Measurements from ENCODE around the gene SLC29A1.

SLC29A1 gene

GRCh38 chr6:44270526-44271405 is 47.4 kb downstream of the SLC29A1 start:
- no peak for DNase-seq

GRCh38 chr6:44271406-44271723 is 48.0 kb downstream of the SLC29A1 start:
- no peak for DNase-seq

GRCh38 chr6:44271914-44272313 is 48.5 kb downstream of the SLC29A1 start:
- no peak for DNase-seq

GRCh38 chr6:44272529-44272928 is 49.1 kb downstream of the SLC29A1 start:
- DNase-seq = no peak

GRCh38 chr6:44272999-44273566 is 49.7 kb downstream of the SLC29A1 start:
- DNase-seq = no peak

- no peak for DNase-seq
These were observed 50.2 kb downstream of the SLC29A1 start for GRCh38 chr6:44273617-44274016.

- no peak for DNase-seq
These were observed 51.9 kb downstream of the SLC29A1 start for GRCh38 chr6:44275271-44275748.

- DNase-seq = peak; percentile 28
These were observed 52.6 kb downstream of the SLC29A1 start for GRCh38 chr6:44275749-44276648.

- DNase-seq = no peak
These were observed 53.6 kb downstream of the SLC29A1 start for GRCh38 chr6:44276667-44277640.

- no peak for DNase-seq
These were observed 54.4 kb downstream of the SLC29A1 start for GRCh38 chr6:44277763-44278162.

GRCh38 chr6:44278315-44278714 is 54.9 kb downstream of the SLC29A1 start:
- no peak for DNase-seq

GRCh38 chr6:44278774-44279697 is 55.6 kb downstream of the SLC29A1 start:
- DNase-seq = no peak

Measured in central memory CD4-positive, alpha-beta T cell (primary cell).